Hepatocyte (in vitro differentiated cells): Measurements from ENCODE around the gene CACNA2D4. TPM values are rescaled to one million over a fixed set of nuclear protein-coding genes. Genes with fewer than 3 reads are reported as not detected.

Experiments used
- DNase-seq: peaks from one replicate; pipeline ENCODE4 v3.0.0-alpha.2; 2016; ENCODE audit warnings: low spot score
- H2AFZ ChIP-seq: fragments of 200-600 bp; sonication (generic); 2 replicates; pipeline ENCODE4 v1.6.0; 2016; ENCODE audit warnings: antibody characterized with exemption, mild to moderate bottlenecking
- H3K27ac ChIP-seq: fragments of 200-600 bp; sonication (generic); 2 replicates; pipeline ENCODE4 v1.5.1; 2016; ENCODE audit warnings: mild to moderate bottlenecking
- H3K27me3 ChIP-seq: fragments of 200-600 bp; sonication (generic); 2 replicates; pipeline ENCODE4 v1.6.1; 2016
- H3K36me3 ChIP-seq: fragments of 200-600 bp; sonication (generic); replicated peaks from 2 replicates; pipeline ENCODE4 v1.5.1; 2016; ENCODE audit warnings: low read depth; ENCODE audit not compliant: insufficient read depth
- H3K4me1 ChIP-seq: fragments of 200-600 bp; sonication (generic); 2 replicates; pipeline ENCODE4 v1.5.1; 2016; ENCODE audit warnings: mild to moderate bottlenecking, moderate library complexity; ENCODE audit not compliant: insufficient read depth
- H3K4me2 ChIP-seq: fragments of 200-600 bp; sonication (generic); 2 replicates; pipeline ENCODE4 v1.6.0; 2016
- H3K4me3 ChIP-seq: fragments of 200-600 bp; sonication (generic); 2 replicates; pipeline ENCODE4 v1.5.1; 2016; ENCODE audit warnings: mild to moderate bottlenecking
- H3K79me2 ChIP-seq: fragments of 200-600 bp; sonication (generic); 2 replicates; pipeline ENCODE4 v1.6.0; 2017; ENCODE audit warnings: mild to moderate bottlenecking
- H3K9me2 ChIP-seq: fragments of 200-600 bp; sonication (generic); replicated peaks from 2 replicates; pipeline ENCODE4 v1.6.0; 2017; ENCODE audit warnings: mild to moderate bottlenecking; ENCODE audit not compliant: insufficient read depth
- H3K9me3 ChIP-seq: fragments of 200-600 bp; sonication (generic); 2 replicates; pipeline ENCODE4 v1.5.1; 2016; ENCODE audit warnings: low read depth, mild to moderate bottlenecking
- H4K20me1 ChIP-seq: fragments of 200-600 bp; sonication (generic); 2 replicates; pipeline ENCODE4 v1.6.0; 2016; ENCODE audit warnings: mild to moderate bottlenecking; ENCODE audit not compliant: insufficient read depth, poor library complexity, severe bottlenecking
- CTCF ChIP-seq: fragments of 200-600 bp; sonication (generic); IDR thresholded peaks from 2 replicates; pipeline ENCODE4 v1.5.1; 2016; ENCODE audit warnings: antibody characterized with exemption, mild to moderate bottlenecking; ENCODE audit not compliant: poor library complexity
- EZH2 ChIP-seq: fragments of 200-600 bp; sonication (generic); IDR thresholded peaks from 2 replicates; pipeline ENCODE4 v1.6.1; 2016; ENCODE audit warnings: antibody characterized with exemption, mild to moderate bottlenecking, borderline replicate concordance
- EZH2phosphoT487 ChIP-seq: fragments of 200-600 bp; sonication (generic); IDR thresholded peaks from one replicate; pipeline ENCODE4 v1.6.1; 2018; ENCODE audit warnings: antibody characterized with exemption, mild to moderate bottlenecking, low read depth, moderate library complexity; ENCODE audit not compliant: unreplicated experiment, severe bottlenecking
- WGBS: methylation state at CpG from one replicate; pipeline ENCODE4 v1.1.6; 2016; ENCODE audit warnings: low lambda C conversion rate; ENCODE audit errors: missing lambda C conversion rate; 5-methylcytosine and 5-hydroxymethylcytosine counted together
- polyA plus RNA-seq: library from polyadenylated mRNA; unstranded; fragments of >200 nt; fragmentation: Nextera tagmentation; extraction: Ambion mirVana; gene quantifications from 2 replicates; pipeline ENCODE4 v1.2.1, GENCODE V29; 2016
- total RNA-seq: library from RNA; depleted of rRNA; stranded (reverse); fragments of >200 nt; gene quantifications from 2 replicates; pipeline ENCODE4 v1.2.3, GENCODE V29; 2014

The CACNA2D4 gene
- total and polyA plus RNA-seq, 2 experiments from 2014 or later = 1.3 to 2.1 TPM

- WGBS = 95% methylated on average over 9 of the region's 9 CpGs
Observed at GRCh38 chr12:1816730-1817348, 101.6 kb downstream of the CACNA2D4 start.

GRCh38 chr12:1815814-1816729 lies 102.4 kb downstream of the CACNA2D4 start:
- Histone ChIP-seq H3K27me3 (peaks cover 17% of the 10 kb centered on the region), H3K36me3 (no peaks in the 10 kb centered on the region), H3K4me1 (no peaks in the 10 kb centered on the region), H3K9me2 (no peaks in the 10 kb centered on the region), H3K4me2 (peak overlapping the region; percentile 34), H3K27ac (peak overlapping the region; percentile 32), H3K4me3 (no peak overlapping the region), H4K20me1 (no peaks in the 10 kb centered on the region), H2AFZ (no peak overlapping the region), H3K79me2 (no peaks in the 10 kb centered on the region), H3K9me3 (no peaks in the 10 kb centered on the region)
- DNase-seq = peak; percentile 45
- no peak for TF ChIP-seq CTCF
- no peak for TF ChIP-seq EZH2
- TF ChIP-seq EZH2phosphoT487 = no peak
- 52% methylated on average over 21 of the region's 21 CpGs for WGBS

More at GRCh38 chr12:1816730-1817348, 101.6 kb downstream of the CACNA2D4 start:
- Histone ChIP-seq H3K4me2 (peak overlapping the region; percentile 34), H2AFZ (no peak overlapping the region), H3K9me3 (no peaks in the 10 kb centered on the region), H3K4me3 (no peak overlapping the region), H4K20me1 (no peaks in the 10 kb centered on the region), H3K27ac (no peak overlapping the region), H3K9me2 (no peaks in the 10 kb centered on the region), H3K36me3 (no peaks in the 10 kb centered on the region), H3K79me2 (no peaks in the 10 kb centered on the region), H3K27me3 (peaks cover 24% of the 10 kb centered on the region), H3K4me1 (no peaks in the 10 kb centered on the region)
- no peak for DNase-seq
- TF ChIP-seq EZH2 = no peak
- TF ChIP-seq CTCF = no peak
- no peak for TF ChIP-seq EZH2phosphoT487

- H3K4me3 ChIP-seq = no peak overlapping the region
- no peaks in the 10 kb centered on the region for H3K4me1 ChIP-seq
- no peaks in the 10 kb centered on the region for H3K9me2 ChIP-seq
- no peaks in the 10 kb centered on the region for H3K9me3 ChIP-seq
- H4K20me1 ChIP-seq = no peaks in the 10 kb centered on the region
- no peak for DNase-seq
- no peaks in the 10 kb centered on the region for H3K36me3 ChIP-seq
- TF ChIP-seq CTCF = no peak
- no peak for TF ChIP-seq EZH2phosphoT487
- TF ChIP-seq EZH2 = no peak
- H3K79me2 ChIP-seq = no peaks in the 10 kb centered on the region
- H3K4me2 ChIP-seq = no peak overlapping the region
- 78% methylated on average over 3 of the region's 3 CpGs for WGBS
- H3K27me3 ChIP-seq = peaks cover 8% of the 10 kb centered on the region
- H3K27ac ChIP-seq = no peak overlapping the region
- no peak overlapping the region for H2AFZ ChIP-seq
Observed at GRCh38 chr12:1815108-1815507, 103.3 kb downstream of the CACNA2D4 start.
